H1 (cell line): ENCODE results near the gene ARHGEF25. TPM values are rescaled to one million over a fixed set of nuclear protein-coding genes. Genes with fewer than 3 reads are reported as not detected.

ENCODE experiments used
- CTCF ChIA-PET: fragments of 300-600 bp; sonication (Branson Sonifier 250); formaldehyde crosslinking; loops from one replicate; lab custom pipeline; 2021; ENCODE audit not compliant: partially characterized antibody; lab: Charles Lee
- POLR2A ChIA-PET: fragments of 300-600 bp; sonication (Branson Sonifier 250); formaldehyde crosslinking; loops from one replicate; lab custom pipeline; 2021; ENCODE audit warnings: inconsistent platforms; ENCODE audit not compliant: partially characterized antibody; lab: Charles Lee
- DNase-seq, 2 experiments: peaks; one replicate each; pipeline versions ENCODE4 v3.0.0 to v3.0.0-alpha.2; 2010 to 2022; ENCODE audit warnings: low spot score in 2 of 2, low read depth in 1 of 2, mixed read lengths in 1 of 2
- FAIRE-seq: peaks from 2 replicates; lab custom pipeline; 2011; peaks lifted over from hg19 to GRCh38; lab: Jason Lieb, UNC
- H2AFZ ChIP-seq: 2 replicates; pipeline ENCODE4 v1.8.1; 2012; ENCODE audit warnings: low read length, inconsistent platforms
- H2AK5ac ChIP-seq: 2 replicates; pipeline ENCODE4 v1.6.1; 2013; ENCODE audit warnings: low read depth, low read length
- H2BK120ac ChIP-seq: replicated peaks from 2 replicates; pipeline ENCODE3; 2013; ENCODE audit warnings: low read depth, low read length, inconsistent platforms
- H2BK12ac ChIP-seq: 2 replicates; pipeline ENCODE4 v1.6.1; 2013; ENCODE audit warnings: low read depth, low read length
- H2BK15ac ChIP-seq: 2 replicates; pipeline ENCODE4 v1.6.1; 2013; ENCODE audit warnings: low read length
- H2BK20ac ChIP-seq: 2 replicates; pipeline ENCODE4 v1.6.1; 2013; ENCODE audit warnings: low read length
- H2BK5ac ChIP-seq: 2 replicates; pipeline ENCODE4 v1.6.1; 2013; ENCODE audit warnings: low read depth, low read length
- H3K14ac ChIP-seq: 2 replicates; pipeline ENCODE4 v1.6.1; 2013; ENCODE audit warnings: inconsistent platforms; ENCODE audit not compliant: insufficient read length
- H3K18ac ChIP-seq: 2 replicates; pipeline ENCODE4 v1.6.1; 2013; ENCODE audit warnings: low read length; ENCODE audit errors: extremely low read depth
- H3K23ac ChIP-seq: 2 replicates; pipeline ENCODE4 v1.6.1; 2013; ENCODE audit warnings: inconsistent platforms; ENCODE audit not compliant: insufficient read length
- H3K23me2 ChIP-seq: 2 replicates; pipeline ENCODE4 v1.6.1; 2013; ENCODE audit warnings: low read depth, low read length
- H3K27ac ChIP-seq: 2 replicates; pipeline ENCODE4 v1.6.1; 2011; ENCODE audit warnings: low read depth, low read length, inconsistent platforms
- H3K27me3 ChIP-seq, 4 experiments: replicated peaks in 1 of 4; 1 replicate in 1 of 4; 2 replicates in 3 of 4; pipeline versions ENCODE4 v1.6.1 to v1.8.1; 2011 to 2013; ENCODE audit warnings: low read length in 3 of 4, mild to moderate bottlenecking in 3 of 4, inconsistent platforms in 2 of 4, mixed read lengths in 2 of 4, moderate library complexity in 1 of 4; ENCODE audit not compliant: control insufficient read depth in 3 of 4, insufficient read depth in 3 of 4; ENCODE audit errors: extremely low read depth in 1 of 4
- H3K36me3 ChIP-seq, 4 experiments: 2 replicates each; pipeline versions ENCODE4 v1.6.1 to v1.8.1; 2011 to 2013; ENCODE audit warnings: mild to moderate bottlenecking in 4 of 4, low read length in 3 of 4, moderate library complexity in 2 of 4, control low read depth in 1 of 4, inconsistent platforms in 1 of 4; ENCODE audit not compliant: insufficient read depth in 4 of 4, control insufficient read depth in 2 of 4
- H3K4ac ChIP-seq: replicated peaks from 2 replicates; pipeline ENCODE3; 2013; ENCODE audit warnings: low read length, low read depth, mixed read lengths, inconsistent platforms; ENCODE audit not compliant: insufficient read length
- H3K4me1 ChIP-seq, 4 experiments: replicated peaks in 1 of 4; 1 replicate in 1 of 4; 2 replicates in 3 of 4; pipeline versions ENCODE4 v1.6.1 to v1.8.1; 2011 to 2013; ENCODE audit warnings: low read length in 3 of 4, inconsistent platforms in 2 of 4, mixed read lengths in 1 of 4; ENCODE audit not compliant: insufficient read depth in 4 of 4, control insufficient read depth in 3 of 4
- H3K4me2 ChIP-seq, 2 experiments: 2 replicates each; pipeline versions ENCODE4 v1.6.1 to v1.8.1; 2011 to 2013; ENCODE audit warnings: low read depth in 2 of 2, low read length in 2 of 2, control low read depth in 1 of 2, inconsistent platforms in 1 of 2, mild to moderate bottlenecking in 1 of 2; ENCODE audit not compliant: insufficient read depth in 1 of 2
- H3K4me3 ChIP-seq, 4 experiments: fragments of 200-600, 300-600 bp in 1 of 4; sonication (generic), shearing (Covaris generic), sonication (Bioruptor Twin) in 1 of 4; 2 replicates each; pipeline versions ENCODE4 v1.5.1 to v1.8.1; 2011 to 2016; ENCODE audit warnings: low read length in 4 of 4, low read depth in 3 of 4, control low read depth in 2 of 4, inconsistent platforms in 2 of 4, mild to moderate bottlenecking in 2 of 4, mixed read lengths in 1 of 4, moderate library complexity in 1 of 4; ENCODE audit not compliant: insufficient read depth in 2 of 4; ENCODE audit errors: extremely low read depth in 1 of 4
- H3K56ac ChIP-seq: replicated peaks from 2 replicates; pipeline ENCODE3; 2013; ENCODE audit warnings: low read depth, mild to moderate bottlenecking, mixed read lengths, low read length, inconsistent platforms; ENCODE audit not compliant: insufficient read length
- H3K79me1 ChIP-seq: 2 replicates; pipeline ENCODE4 v1.6.1; 2013; ENCODE audit warnings: low read depth, low read length, control low read depth
- H3K79me2 ChIP-seq, 2 experiments: 2 replicates each; pipeline versions ENCODE4 v1.6.1 to v1.8.1; 2012 to 2013; ENCODE audit warnings: low read length in 2 of 2, mild to moderate bottlenecking in 2 of 2, inconsistent platforms in 1 of 2; ENCODE audit not compliant: insufficient read depth in 2 of 2, control insufficient read depth in 1 of 2
- H3K9ac ChIP-seq, 4 experiments: replicated peaks in 1 of 4; 1 replicate in 1 of 4; 2 replicates in 3 of 4; pipeline versions ENCODE4 v1.6.1 to v1.8.1; 2011 to 2013; ENCODE audit warnings: low read depth in 3 of 4, low read length in 3 of 4, control low read depth in 2 of 4, mild to moderate bottlenecking in 2 of 4, moderate library complexity in 2 of 4, inconsistent platforms in 1 of 4; ENCODE audit errors: extremely low read depth in 1 of 4
- H3K9me3 ChIP-seq, 2 experiments: 2 replicates each; pipeline versions ENCODE4 v1.6.1 to v1.8.1; 2012 to 2013; ENCODE audit warnings: mild to moderate bottlenecking in 2 of 2, moderate library complexity in 2 of 2, control low read depth in 1 of 2, inconsistent platforms in 1 of 2, low read depth in 1 of 2, low read length in 1 of 2, mixed read lengths in 1 of 2; ENCODE audit not compliant: insufficient read depth in 2 of 2
- H4K20me1 ChIP-seq, 2 experiments: replicated peaks in 1 of 2; 2 replicates each; pipeline versions ENCODE3 to v1.8.1; 2011 to 2013; ENCODE audit warnings: inconsistent platforms in 2 of 2, low read length in 2 of 2, mild to moderate bottlenecking in 1 of 2; ENCODE audit not compliant: insufficient read depth in 2 of 2, control insufficient read depth in 1 of 2
- H4K5ac ChIP-seq: 2 replicates; pipeline ENCODE4 v1.6.1; 2013; ENCODE audit warnings: low read length, low read depth, mixed read lengths, inconsistent platforms; ENCODE audit not compliant: insufficient read length
- H4K8ac ChIP-seq: 2 replicates; pipeline ENCODE4 v1.8.0; 2013; ENCODE audit warnings: mild to moderate bottlenecking, moderate library complexity, low read length, inconsistent platforms; ENCODE audit not compliant: insufficient read depth; ENCODE audit errors: extremely low read depth
- H4K91ac ChIP-seq: replicated peaks from 2 replicates; pipeline ENCODE3; 2013; ENCODE audit warnings: low read length, mixed read lengths, inconsistent platforms; ENCODE audit not compliant: insufficient read length
- BACH1 ChIP-seq: IDR thresholded peaks from 2 replicates; pipeline ENCODE4 v1.6.1; 2012; ENCODE audit warnings: low read length, improper control_type of control experiment
- JUND ChIP-seq: IDR thresholded peaks from 2 replicates; pipeline ENCODE4 v1.6.1; 2011; ENCODE audit warnings: mild to moderate bottlenecking, improper control_type of control experiment, low read length
- NRF1 ChIP-seq: IDR thresholded peaks from 2 replicates; pipeline ENCODE4 v1.6.1; 2011; ENCODE audit warnings: mild to moderate bottlenecking, low read depth, low read length, improper control_type of control experiment
- POLR2AphosphoS5 ChIP-seq: IDR thresholded peaks from 2 replicates; pipeline ENCODE4 v1.6.1; 2011; ENCODE audit warnings: low read depth, low read length
- SRF ChIP-seq: IDR thresholded peaks from 2 replicates; pipeline ENCODE4 v1.6.1; 2011; ENCODE audit warnings: mild to moderate bottlenecking, low read depth, low read length, moderate library complexity
- ZNF274 ChIP-seq: IDR thresholded peaks from 2 replicates; pipeline ENCODE4 v1.7.0; 2012; ENCODE audit warnings: low read length, borderline replicate concordance; ENCODE audit errors: extremely low read depth
- WGBS, 2 experiments: shearing (Covaris generic) in 1 of 2; methylation state at CpG; one replicate each; pipeline versions ENCODE4 v1.1.6 to v1.1.7; 2013 to 2015; ENCODE audit warnings: low lambda C conversion rate in 2 of 2, mixed read lengths in 2 of 2, inconsistent platforms in 1 of 2, low coverage in 1 of 2, missing lambda C conversion rate in 1 of 2; ENCODE audit not compliant: insufficient replicate concordance in 2 of 2, insufficient coverage in 1 of 2, insufficient read length in 1 of 2; ENCODE audit errors: extremely low coverage in 1 of 2, missing lambda C conversion rate in 1 of 2; 5-methylcytosine and 5-hydroxymethylcytosine counted together
- polyA plus RNA-seq, 7 experiments: library from polyadenylated mRNA; depleted of rRNA in 3 of 7; stranded (reverse) in 5 of 7; unstranded in 2 of 7; fragments of >200 nt in 5 of 7; fragments of 200-250 nt in 2 of 7; gene quantifications; 1 replicate in 5 of 7; 2 replicates in 1 of 7; 4 replicates in 1 of 7; pipeline versions ENCODE4 v1.2.1 to v1.2.3, GENCODE V29; 2011 to 2013; ENCODE audit warnings: missing spikeins in 2 of 7, mixed read lengths in 2 of 7
- total RNA-seq: library from RNA; stranded (reverse); fragmentation: NEBNext Ultra II Directional; extraction: Animal tissue kit (Norgen Biotek cat#: 25700); gene quantifications from 2 replicates; pipeline ENCODE4 v1.2.1, GENCODE V29; 2021

The ARHGEF25 gene
- total and polyA plus RNA-seq, 2 of the 8 experiments (the other 6 are each of a cell fraction or from before 2014, with no cell fraction given), result 5.9 to 8.8 TPM

- no peak overlapping the region for H2BK5ac ChIP-seq
- no peak overlapping the region for H2BK12ac ChIP-seq
- no peak overlapping the region for H2BK120ac ChIP-seq
- DNase-seq (no peak), FAIRE-seq (no peak)
- CTCF ChIA-PET, result no interaction called here
- H4K5ac ChIP-seq, result no peak overlapping the region
- H3K56ac ChIP-seq, result no peak overlapping the region
- H3K27me3 ChIP-seq, result no peaks in the 10 kb centered on the region
- no peak overlapping the region for H3K4ac ChIP-seq
- POLR2A ChIA-PET, result no interaction called here
- no peaks in the 10 kb centered on the region for H4K20me1 ChIP-seq
- no peaks in the 10 kb centered on the region for H3K36me3 ChIP-seq
- H2BK20ac ChIP-seq, result no peak overlapping the region
- peaks cover 35 to 45% of the 10 kb centered on the region in 2 experiments for H3K9me3 ChIP-seq
- no peak overlapping the region for H3K4me2 ChIP-seq
- no peak overlapping the region for H3K9ac ChIP-seq
- H3K18ac ChIP-seq, result no peak overlapping the region
- no peak overlapping the region for H4K8ac ChIP-seq
- 53% methylated on average over 3 of the region's 3 CpGs; no CpG with 5 or more reads in 1 of the 2 experiments for WGBS, 2 experiments
- no peak overlapping the region for H3K27ac ChIP-seq
- no peak for TF ChIP-seq BACH1
- TF ChIP-seq JUND, result no peak
- TF ChIP-seq NRF1, result no peak
- no peak for TF ChIP-seq SRF
- TF ChIP-seq POLR2AphosphoS5, result no peak
- no peak for TF ChIP-seq ZNF274
- no peak overlapping the region for H3K4me3 ChIP-seq
- H3K79me2 ChIP-seq, result no peaks in the 10 kb centered on the region
- no peak overlapping the region for H4K91ac ChIP-seq
- H3K14ac ChIP-seq, result no peak overlapping the region
- no peak overlapping the region for H2AFZ ChIP-seq
- H3K23me2 ChIP-seq, result no peaks in the 10 kb centered on the region
- no peaks in the 10 kb centered on the region for H3K4me1 ChIP-seq
- H3K79me1 ChIP-seq, result no peaks in the 10 kb centered on the region
- H3K23ac ChIP-seq, result no peak overlapping the region
- no peak overlapping the region for H2BK15ac ChIP-seq
- no peak overlapping the region for H2AK5ac ChIP-seq
Observed at GRCh38 chr12:57658890-57659289, 47.7 kb downstream of the ARHGEF25 start.
